ENCODE results near the gene GNA12. TPM values are rescaled to one million over a fixed set of nuclear protein-coding genes. Genes with fewer than 3 reads are reported as not detected.
A peak's percentile ranks its signal among the peaks of the same experiment; 100 is the strongest.

GNA12 gene
- total and polyA plus RNA-seq, 2 of the 4 experiments (the other 2 are of a cell fraction): 14.3 to 93.9 TPM

DNA sequence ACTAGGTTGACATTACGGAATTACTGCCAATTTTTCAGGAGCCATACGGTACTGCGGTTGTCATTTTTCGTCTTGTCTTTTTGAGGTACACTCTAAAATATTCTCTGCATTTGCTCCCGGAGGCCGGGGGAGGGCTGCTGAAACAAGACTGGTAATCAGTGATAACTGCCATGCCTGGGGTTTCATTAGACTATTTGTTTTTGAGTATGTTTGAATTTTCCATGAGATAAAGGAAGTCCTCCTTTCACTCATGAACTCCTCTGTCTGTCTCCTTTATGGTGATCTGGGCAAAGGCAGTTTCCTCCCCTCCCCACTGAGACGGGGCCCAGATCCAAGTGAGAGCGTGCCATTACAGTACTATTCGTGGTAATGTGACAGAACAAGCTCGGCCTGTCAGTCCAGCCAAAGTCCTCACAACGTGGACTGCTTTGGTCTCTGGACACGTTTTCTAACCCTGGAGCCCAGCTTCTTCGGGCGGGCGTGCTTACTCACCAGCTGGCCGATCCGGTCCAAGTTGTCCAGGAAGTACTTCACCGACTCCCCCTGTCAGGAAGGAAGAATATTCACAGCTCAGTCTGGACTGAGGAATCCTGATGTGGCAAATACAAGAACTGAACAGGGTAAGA, 111.0 kb downstream of the GNA12 start:
- peak; percentile 41 for DNase-seq
- no peak overlapping the region for H3K4me2 ChIP-seq (ENCODE audit: low read depth, low read length)
- POLR2A ChIA-PET (ENCODE audit: unreplicated experiment): no interaction called here
- TF ChIP-seq FOS (IDR thresholded peaks at IDR 0.05; ENCODE audit: low read depth, low read length) (no peak), POLR2A (IDR thresholded peaks at IDR 0.05; ENCODE audit: low read depth, low read length) (no peak), RCOR1 (IDR thresholded peaks at IDR 0.05; ENCODE audit: insufficient replicate concordance, low read length) (no peak), NFE2L2 (IDR thresholded peaks at IDR 0.05; ENCODE audit: low read depth, low read length) (no peak), MXI1 (IDR thresholded peaks at IDR 0.05; ENCODE audit: borderline replicate concordance, low read depth, low read length) (no peak), RFX5 (IDR thresholded peaks at IDR 0.05; ENCODE audit: low read depth, low read length) (no peak), MAZ (IDR thresholded peaks at IDR 0.05; ENCODE audit: borderline replicate concordance, low read depth, low read length) (no peak), MAFK (IDR thresholded peaks at IDR 0.05; ENCODE audit: low read depth, low read length) (no peak), CTCF (conservative IDR thresholded peaks at IDR 0.05; ENCODE audit: low read depth, low read length) (no peak), RAD21 (IDR thresholded peaks at IDR 0.05; ENCODE audit: low read length) (no peak), SMC3 (IDR thresholded peaks at IDR 0.05; ENCODE audit: low read depth, low read length) (no peak), CHD1 (IDR thresholded peaks at IDR 0.05; ENCODE audit: low read depth, low read length) (no peak), CEBPB (IDR thresholded peaks at IDR 0.05; ENCODE audit: low read depth, low read length) (no peak), BHLHE40 (IDR thresholded peaks at IDR 0.05; ENCODE audit: low read depth, low read length) (no peak)
- TF ChIP-seq, protein P1, sequence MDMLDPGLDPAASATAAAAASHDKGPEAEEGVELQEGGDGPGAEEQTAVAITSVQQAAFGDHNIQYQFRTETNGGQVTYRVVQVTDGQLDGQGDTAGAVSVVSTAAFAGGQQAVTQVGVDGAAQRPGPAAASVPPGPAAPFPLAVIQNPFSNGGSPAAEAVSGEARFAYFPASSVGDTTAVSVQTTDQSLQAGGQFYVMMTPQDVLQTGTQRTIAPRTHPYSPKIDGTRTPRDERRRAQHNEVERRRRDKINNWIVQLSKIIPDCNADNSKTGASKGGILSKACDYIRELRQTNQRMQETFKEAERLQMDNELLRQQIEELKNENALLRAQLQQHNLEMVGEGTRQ (IDR thresholded peaks at IDR 0.05; ENCODE audit: low read depth, low read length): no peak

More for the DNA sequence above, 111.0 kb downstream of the GNA12 start:
- Histone ChIP-seq H3K27ac (ENCODE audit: insufficient read depth, low read length) (no peak overlapping the region), H2AK9ac (replicated peaks; ENCODE audit: low read depth, low read length, poor library complexity) (no peak overlapping the region), H2BK20ac (ENCODE audit: low read depth, low read length) (no peak overlapping the region), H4K5ac (ENCODE audit: low read depth, low read length) (no peak overlapping the region), H2BK120ac (ENCODE audit: low read depth, low read length) (no peak overlapping the region), H3K23ac (ENCODE audit: low read depth, low read length) (0 out of 2 replicates have a peak overlapping the region, but pooled peaks have one; percentile 23), H4K8ac (ENCODE audit: low read depth in 2 of 2, low read length in 2 of 2) (0 out of 4 replicates have a peak overlapping the region, but pooled peaks of 1 of the 2 experiments have one; percentile 30), H3K4me3 (ENCODE audit: insufficient read depth, low read depth, low read length) (no peak overlapping the region), H3K79me1 (ENCODE audit: low read depth in 1 of 2, low read length in 2 of 2) (peaks cover 47 to 86% of the 10 kb centered on the region in 2 experiments), H2AFZ (replicated peaks; ENCODE audit: low read length, poor library complexity) (peak overlapping the region; percentile 37), H4K91ac (ENCODE audit: insufficient read depth, low read depth, low read length) (no peak overlapping the region), H3K56ac (ENCODE audit: extremely low read depth, insufficient read depth, low read length) (no peak overlapping the region), H3K4me1 (ENCODE audit: control insufficient read depth, insufficient read depth, low read length) (peaks cover 20% of the 10 kb centered on the region), H3K18ac (ENCODE audit: low read depth, low read length) (no peak overlapping the region), H3K14ac (replicated peaks; ENCODE audit: low read depth, low read length) (0 out of 2 replicates have a peak overlapping the region, but pooled peaks have one; percentile 22), H3K9me1 (ENCODE audit: insufficient read depth, low read length) (peaks cover 17% of the 10 kb centered on the region), H4K20me1 (ENCODE audit: insufficient read depth, low read length) (peaks cover 21% of the 10 kb centered on the region), H3K9me3 (ENCODE audit: control insufficient read depth, insufficient read depth, low read length) (no peaks in the 10 kb centered on the region), H2AK5ac (ENCODE audit: low read depth, low read length) (peak overlapping the region; percentile 41), H2BK5ac (ENCODE audit: low read depth, low read length, poor library complexity, severe bottlenecking) (no peak overlapping the region), H3K9ac (ENCODE audit: low read depth, low read length) (no peak overlapping the region), H2BK15ac (ENCODE audit: low read depth, low read length) (no peak overlapping the region), H3K36me3 (ENCODE audit: control insufficient read depth, insufficient read depth, low read length) (peaks cover 20% of the 10 kb centered on the region), H3K27me3 (ENCODE audit: control insufficient read depth, insufficient read depth, low read length) (no peaks in the 10 kb centered on the region), H3K4ac (ENCODE audit: low read depth, low read length) (0 out of 2 replicates have a peak overlapping the region, but pooled peaks have one; percentile 8)
- 51% methylated on average over 12 of the region's 18 CpGs; no CpG with 5 or more reads in 1 of the 2 experiments for WGBS, 2 experiments (ENCODE audit: extremely low coverage in 2 of 2, insufficient read length in 1 of 2)
- in situ Hi-C loops (cut with MboI; ENCODE audit: low sequenced_read_pairs) (no loop called here), intact Hi-C loops (cut with micrococcal nuclease) (no loop called here), dilution Hi-C loops (cut with HindIII; ENCODE audit: low sequenced_read_pairs, unreplicated experiment) (no loop called here)
- no TSS peak for BruUV-seq (replicated peaks)
- no peak for ATAC-seq (ENCODE audit: low read depth)
- CTCF ChIA-PET: interaction anchor here (0.6 to 1.0 kb wide), 3 partner anchors 27 to 400 kb away, joined by 3 to 4 read pairs (median 3); no protein-coding TSS in a partner anchor

Data from IMR-90 (cell line).